H9 (cell line): Measurements from ENCODE around the gene CCR8. TPM values are rescaled to one million over a fixed set of nuclear protein-coding genes. Genes with fewer than 3 reads are reported as not detected.

Experiments
- DNase-seq: peaks from one replicate; pipeline ENCODE4 v3.0.0-alpha.2; 2017
- H2AFZ ChIP-seq: one replicate; pipeline ENCODE4 v1.6.1; 2013; ENCODE audit warnings: mild to moderate bottlenecking, low read length, control low read depth, moderate library complexity
- H2AK5ac ChIP-seq: 2 replicates; pipeline ENCODE4 v1.6.1; 2013; ENCODE audit warnings: low read length, control low read depth, mixed read lengths; ENCODE audit not compliant: insufficient read length
- H2BK120ac ChIP-seq: one replicate; pipeline ENCODE4 v1.6.1; 2013; ENCODE audit warnings: low read depth, mild to moderate bottlenecking, low read length, control low read depth, inconsistent platforms; ENCODE audit not compliant: poor library complexity, severe bottlenecking
- H2BK12ac ChIP-seq: 2 replicates; pipeline ENCODE4 v1.6.1; 2013; ENCODE audit warnings: low read length, control low read depth, mixed read lengths, low read depth; ENCODE audit not compliant: insufficient read length
- H2BK15ac ChIP-seq: 2 replicates; pipeline ENCODE4 v1.6.1; 2013; ENCODE audit warnings: low read depth, low read length, control low read depth
- H2BK20ac ChIP-seq: one replicate; pipeline ENCODE4 v1.6.1; 2013; ENCODE audit warnings: low read depth, mild to moderate bottlenecking, low read length, control low read depth, inconsistent platforms; ENCODE audit not compliant: poor library complexity, severe bottlenecking
- H2BK5ac ChIP-seq: 2 replicates; pipeline ENCODE4 v1.6.1; 2013; ENCODE audit warnings: low read length, control low read depth, mixed read lengths; ENCODE audit not compliant: insufficient read length
- H3K14ac ChIP-seq: 2 replicates; pipeline ENCODE4 v1.6.1; 2013; ENCODE audit warnings: low read length, control low read depth; ENCODE audit not compliant: insufficient read depth
- H3K18ac ChIP-seq: 2 replicates; pipeline ENCODE4 v1.6.1; 2013; ENCODE audit warnings: low read depth, mild to moderate bottlenecking, mixed read lengths, low read length, control low read depth; ENCODE audit not compliant: insufficient read length
- H3K23ac ChIP-seq: 2 replicates; pipeline ENCODE4 v1.6.1; 2013; ENCODE audit warnings: low read length, control low read depth, mixed read lengths, low read depth; ENCODE audit not compliant: insufficient read length
- H3K23me2 ChIP-seq: 2 replicates; pipeline ENCODE4 v1.6.1; 2013; ENCODE audit warnings: low read depth, mild to moderate bottlenecking, mixed read lengths, low read length, control low read depth; ENCODE audit not compliant: insufficient read length, poor library complexity, severe bottlenecking
- H3K27ac ChIP-seq: 2 replicates; pipeline ENCODE4 v1.5.1; 2013; ENCODE audit warnings: low read length, control low read depth, mixed read lengths, low read depth; ENCODE audit not compliant: insufficient read length
- H3K27me3 ChIP-seq: 2 replicates; pipeline ENCODE4 v1.6.1; 2013; ENCODE audit warnings: low read length, control low read depth, inconsistent platforms; ENCODE audit not compliant: insufficient read depth
- H3K4ac ChIP-seq: 2 replicates; pipeline ENCODE4 v1.6.1; 2013; ENCODE audit warnings: low read depth, mild to moderate bottlenecking, control low read depth, inconsistent platforms, low read length, moderate library complexity
- H3K4me1 ChIP-seq: 2 replicates; pipeline ENCODE4 v1.6.1; 2013; ENCODE audit warnings: low read length, control low read depth, inconsistent platforms; ENCODE audit not compliant: insufficient read depth
- H3K4me2 ChIP-seq: 2 replicates; pipeline ENCODE4 v1.6.1; 2013; ENCODE audit warnings: low read length, control low read depth, mixed read lengths; ENCODE audit not compliant: insufficient read length, insufficient read depth
- H3K56ac ChIP-seq: 2 replicates; pipeline ENCODE4 v1.6.1; 2013; ENCODE audit warnings: low read depth, mild to moderate bottlenecking, mixed read lengths, low read length, control low read depth; ENCODE audit not compliant: insufficient read length
- H3K79me1 ChIP-seq: 2 replicates; pipeline ENCODE4 v1.6.1; 2013; ENCODE audit warnings: low read depth, mild to moderate bottlenecking, moderate library complexity, low read length, control low read depth, inconsistent platforms; ENCODE audit not compliant: insufficient read depth, poor library complexity, severe bottlenecking
- H3K79me2 ChIP-seq: 2 replicates; pipeline ENCODE4 v1.6.1; 2013; ENCODE audit warnings: low read length, control low read depth, inconsistent platforms; ENCODE audit not compliant: insufficient read depth
- H3K9ac ChIP-seq: 2 replicates; pipeline ENCODE4 v1.6.1; 2013; ENCODE audit warnings: low read length, control low read depth, mixed read lengths; ENCODE audit not compliant: insufficient read length; ENCODE audit errors: extremely low read depth
- H3K9me3 ChIP-seq: one replicate; pipeline ENCODE4 v1.6.1; 2013; ENCODE audit warnings: low read depth, low read length, inconsistent platforms; ENCODE audit not compliant: control insufficient read depth
- H3T11ph ChIP-seq: one replicate; pipeline ENCODE4 v1.6.1; 2013; ENCODE audit warnings: mild to moderate bottlenecking, low read length, control low read depth, inconsistent platforms
- H4K20me1 ChIP-seq: one replicate; pipeline ENCODE4 v1.6.1; 2013; ENCODE audit not compliant: control insufficient read depth, insufficient read length, insufficient read depth
- H4K5ac ChIP-seq: 2 replicates; pipeline ENCODE4 v1.6.1; 2013; ENCODE audit warnings: low read depth, mild to moderate bottlenecking, mixed read lengths, low read length, control low read depth; ENCODE audit not compliant: insufficient read length
- H4K8ac ChIP-seq: replicated peaks from 2 replicates; pipeline ENCODE4 v1.6.1; 2013; ENCODE audit warnings: low read length, control low read depth, mixed read lengths, low read depth; ENCODE audit not compliant: insufficient read length
- H4K91ac ChIP-seq: 2 replicates; pipeline ENCODE4 v1.6.1; 2013; ENCODE audit warnings: low read depth, mild to moderate bottlenecking, moderate library complexity, mixed read lengths, low read length, control low read depth; ENCODE audit not compliant: insufficient read length
- H3K27ac Mint-ChIP-seq, 3 experiments: 2 replicates in 2 of 3; 3 replicates in 1 of 3; pipeline ENCODE4 v1.8.0; 2020 to 2021; ENCODE audit warnings: mixed read lengths in 3 of 3, mild to moderate bottlenecking in 1 of 3, moderate library complexity in 1 of 3
- H3K27me3 Mint-ChIP-seq: 2 replicates; pipeline ENCODE4 v1.8.0; 2021; ENCODE audit warnings: low read depth, mild to moderate bottlenecking, moderate library complexity, mixed read lengths
- H3K36me3 Mint-ChIP-seq, 3 experiments: 2 replicates in 2 of 3; 3 replicates in 1 of 3; pipeline ENCODE4 v1.8.0; 2020 to 2021; ENCODE audit warnings: low read depth in 3 of 3, mixed read lengths in 3 of 3; ENCODE audit not compliant: insufficient read depth in 1 of 3
- H3K4me1 Mint-ChIP-seq, 2 experiments: 2 replicates each; pipeline ENCODE4 v1.8.0; 2020; ENCODE audit warnings: mixed read lengths in 2 of 2
- H3K4me3 Mint-ChIP-seq, 2 experiments: 2 replicates in 1 of 2; 3 replicates in 1 of 2; pipeline ENCODE4 v1.8.0; 2020 to 2021; ENCODE audit warnings: mild to moderate bottlenecking in 2 of 2, mixed read lengths in 2 of 2, moderate library complexity in 1 of 2
- H3K9me3 Mint-ChIP-seq, 2 experiments: 2 replicates in 1 of 2; 3 replicates in 1 of 2; pipeline ENCODE4 v1.8.0; 2020; ENCODE audit warnings: mild to moderate bottlenecking in 2 of 2, mixed read lengths in 2 of 2, moderate library complexity in 1 of 2
- WGBS: extraction: QIAGEN DNeasy Blood & Tissue Kit; methylation state at CpG from one replicate; pipeline ENCODE4 v1.1.7; 2013; ENCODE audit warnings: missing lambda C conversion rate, low lambda C conversion rate, mixed read lengths; ENCODE audit not compliant: insufficient read length; ENCODE audit errors: extremely low coverage; 5-methylcytosine and 5-hydroxymethylcytosine counted together
- total RNA-seq: library from RNA; stranded (reverse); gene quantifications from 2 replicates; pipeline ENCODE4 v1.2.1, GENCODE V29; 2021
- TF ChIP-seq, protein P1 (sequence below): fragments of 200-600 bp; sonication (generic); conservative IDR thresholded peaks from 3 replicates; pipeline ENCODE4 v1.8.0; 2021; ENCODE audit warnings: antibody characterized with exemption, mild to moderate bottlenecking

Gene CCR8
- total RNA-seq, 1 experiment from 2014 or later, result 0.31 TPM

DNA sequence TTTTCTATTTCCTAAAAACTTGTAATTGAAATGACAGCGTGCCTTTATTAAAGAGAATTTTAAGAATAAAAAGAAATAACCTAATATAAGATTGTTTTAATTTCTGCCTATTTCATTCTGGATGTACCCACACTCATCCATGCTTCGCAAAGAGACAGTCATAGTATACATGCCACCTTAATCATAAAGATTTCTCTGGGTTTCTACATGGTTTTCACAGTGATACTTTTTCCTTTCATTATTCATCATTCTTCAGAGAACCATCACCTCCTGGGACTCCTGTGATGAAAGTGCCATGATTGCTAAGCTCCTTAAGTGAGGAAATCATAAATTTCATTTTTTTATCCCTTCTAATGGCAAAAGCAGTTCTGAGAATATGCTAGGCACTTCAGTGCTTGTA, 4.3 kb upstream of the CCR8 start:
- Histone ChIP-seq H4K5ac (no peak overlapping the region), H3K79me2 (no peaks in the 10 kb centered on the region), H3K4me1 (no peaks in the 10 kb centered on the region; the same call in 1 of the 2 replicates), H2BK5ac (no peak overlapping the region), H2BK12ac (no peak overlapping the region), H2AK5ac (no peak overlapping the region), H2AFZ (no peak overlapping the region), H4K91ac (no peak overlapping the region), H2BK15ac (no peak overlapping the region), H3K18ac (no peak overlapping the region), H3K23ac (no peak overlapping the region), H3K4ac (no peak overlapping the region), H4K8ac (no peak overlapping the region), H3K27ac (no peak overlapping the region), H4K20me1 (no peaks in the 10 kb centered on the region), H3K14ac (no peak overlapping the region), H3T11ph (no peak overlapping the region), H2BK20ac (no peak overlapping the region), H3K4me2 (no peak overlapping the region), H3K79me1 (no peaks in the 10 kb centered on the region), H3K9me3 (no peaks in the 10 kb centered on the region), H3K27me3 (no peaks in the 10 kb centered on the region), H2BK120ac (no peak overlapping the region), H3K56ac (no peak overlapping the region), H3K9ac (no peak overlapping the region), H3K23me2 (no peaks in the 10 kb centered on the region)
- peaks cover 21 to 24% of the 10 kb centered on the region in 2 experiments for H3K4me1 Mint-ChIP-seq
- TF ChIP-seq, protein P1, sequence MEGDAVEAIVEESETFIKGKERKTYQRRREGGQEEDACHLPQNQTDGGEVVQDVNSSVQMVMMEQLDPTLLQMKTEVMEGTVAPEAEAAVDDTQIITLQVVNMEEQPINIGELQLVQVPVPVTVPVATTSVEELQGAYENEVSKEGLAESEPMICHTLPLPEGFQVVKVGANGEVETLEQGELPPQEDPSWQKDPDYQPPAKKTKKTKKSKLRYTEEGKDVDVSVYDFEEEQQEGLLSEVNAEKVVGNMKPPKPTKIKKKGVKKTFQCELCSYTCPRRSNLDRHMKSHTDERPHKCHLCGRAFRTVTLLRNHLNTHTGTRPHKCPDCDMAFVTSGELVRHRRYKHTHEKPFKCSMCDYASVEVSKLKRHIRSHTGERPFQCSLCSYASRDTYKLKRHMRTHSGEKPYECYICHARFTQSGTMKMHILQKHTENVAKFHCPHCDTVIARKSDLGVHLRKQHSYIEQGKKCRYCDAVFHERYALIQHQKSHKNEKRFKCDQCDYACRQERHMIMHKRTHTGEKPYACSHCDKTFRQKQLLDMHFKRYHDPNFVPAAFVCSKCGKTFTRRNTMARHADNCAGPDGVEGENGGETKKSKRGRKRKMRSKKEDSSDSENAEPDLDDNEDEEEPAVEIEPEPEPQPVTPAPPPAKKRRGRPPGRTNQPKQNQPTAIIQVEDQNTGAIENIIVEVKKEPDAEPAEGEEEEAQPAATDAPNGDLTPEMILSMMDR, result no peak
- no peak for DNase-seq
- H3K27ac Mint-ChIP-seq, result no peak overlapping the region
- H3K4me3 Mint-ChIP-seq, result no peak overlapping the region
- peaks cover 2% of the 10 kb centered on the region; the same call in 1 of the 2 replicates for H3K27me3 Mint-ChIP-seq
- no peaks in the 10 kb centered on the region for H3K36me3 Mint-ChIP-seq
- no CpG with 5 or more reads among the region's 2 CpGs for WGBS
- H3K9me3 Mint-ChIP-seq, result no peaks in the 10 kb centered on the region
